Left colon (tissue), 2 donors: ENCODE data around the gene ZC2HC1B. TPM values are rescaled to one million over a fixed set of nuclear protein-coding genes. Genes with fewer than 3 reads are reported as not detected.

Source experiments
- ATAC-seq: fragments of 200-7000 bp; cut with Tn5 transposase; one replicate; pipeline ENCODE4 v1.9.1; 2020; ENCODE audit warnings: mild to moderate bottlenecking, moderate library complexity
- DNase-seq, 2 donors: peaks; one replicate each; pipeline ENCODE4 v3.0.0-alpha.2; 2020
- intact Hi-C, 2 donors: fragments of 100-400 bp; cut with DNase I in 1 of 2; cut with micrococcal nuclease in 1 of 2; formaldehyde crosslinking; loops; one replicate each; pipeline versions ENCODE4 v1.11.2 to v1.14.0; 2022; cut with DNase I, micrococcal nuclease
- total RNA-seq, 2 donors: library from RNA; stranded (reverse); fragmentation: NEBNext Ultra II Directional; extraction: Animal tissue kit (Norgen Biotek cat#: 25700); gene quantifications; one replicate each; pipeline ENCODE4 v1.2.1, GENCODE V29; 2021
- donor health status: DM: no; HTN: no; CAD: no.
- donor health status: DM: yes; HTN: yes; CAD: no.

The ZC2HC1B gene
- total RNA-seq, 2 donors from 2014 or later: not detected

- ATAC-seq: no peak
- DNase-seq: no peak
- intact Hi-C loops: no loop called here
Measured at GRCh38 chr6:143973097-143973966, 109.1 kb downstream of the ZC2HC1B start.

GRCh38 chr6:143974089-143974488, 109.8 kb downstream of the ZC2HC1B start:
- DNase-seq (no peak), ATAC-seq (no peak)
- intact Hi-C loops: no loop called here

DNA sequence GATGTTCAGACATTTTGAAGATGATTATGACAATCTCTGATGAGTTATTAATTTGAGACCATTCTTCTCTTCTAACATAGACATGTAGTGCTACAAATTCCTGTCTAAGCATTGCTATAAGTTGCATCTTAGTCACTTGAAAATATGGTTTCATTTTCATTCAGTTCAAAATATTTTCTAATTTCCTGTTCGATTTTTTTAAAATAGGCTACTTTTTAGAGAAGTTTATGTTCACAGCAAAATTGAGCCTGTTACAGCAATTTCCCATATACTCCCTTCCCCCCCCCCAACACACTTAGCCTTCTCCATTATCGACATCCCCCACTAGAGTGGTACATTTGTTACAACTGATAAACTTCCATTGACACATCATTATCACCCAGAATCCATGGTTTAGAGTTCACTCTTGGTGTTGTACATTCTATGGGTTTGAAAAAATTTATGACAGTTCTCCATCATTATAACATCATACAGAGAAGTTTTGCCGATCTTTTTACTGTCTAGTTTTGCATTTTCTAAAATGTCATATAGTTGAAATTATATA, 112.6 kb downstream of the ZC2HC1B start:
- no peak for DNase-seq
- intact Hi-C loops: no loop called here
- no peak for ATAC-seq

DNA sequence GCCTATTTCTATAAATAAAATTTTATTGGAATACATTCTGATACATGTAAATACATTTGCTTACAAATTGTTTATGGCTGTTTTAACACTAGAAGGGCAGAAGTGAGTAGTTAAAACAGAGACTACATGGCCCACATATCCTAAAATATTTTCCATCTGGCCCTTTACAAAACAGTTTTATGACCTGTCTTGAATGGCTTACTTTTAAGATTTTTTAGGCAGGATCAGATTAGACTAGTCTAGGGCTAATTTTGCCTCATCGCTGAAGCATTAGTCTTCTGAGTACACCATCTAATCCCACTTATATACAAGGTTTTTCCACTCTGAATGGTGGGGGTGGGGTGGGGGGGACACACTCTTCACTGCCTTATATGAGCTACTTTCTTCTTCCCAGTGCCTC, 116.6 kb downstream of the ZC2HC1B start:
- ATAC-seq (no peak), DNase-seq (no peak)
- intact Hi-C loops: no loop called here

DNA sequence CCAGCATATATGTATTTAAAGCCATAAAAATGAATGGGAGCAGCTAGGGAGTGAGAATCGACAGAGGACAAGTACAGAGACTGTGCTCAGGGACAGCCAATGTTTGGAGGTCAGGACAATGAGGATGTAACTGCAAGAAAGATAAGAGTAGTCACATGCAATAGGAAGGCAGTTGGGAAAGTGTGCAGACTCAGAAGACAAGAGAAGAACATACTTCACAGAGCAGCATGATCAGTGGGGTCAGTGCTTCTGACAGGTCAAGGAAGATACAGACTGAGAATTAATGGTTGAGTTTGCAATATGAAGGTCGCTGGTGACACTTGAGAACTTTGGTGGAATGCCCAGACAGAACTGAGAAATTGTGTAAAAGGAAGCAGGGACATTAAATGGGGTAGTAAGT, 118.7 kb downstream of the ZC2HC1B start:
- intact Hi-C loops: no loop called here
- ATAC-seq: no peak
- DNase-seq: no peak

GRCh38 chr6:143984666-143985065, 120.4 kb downstream of the ZC2HC1B start:
- peak; percentile 97 for ATAC-seq
- no peak for DNase-seq
- intact Hi-C loops: no loop called here

DNA sequence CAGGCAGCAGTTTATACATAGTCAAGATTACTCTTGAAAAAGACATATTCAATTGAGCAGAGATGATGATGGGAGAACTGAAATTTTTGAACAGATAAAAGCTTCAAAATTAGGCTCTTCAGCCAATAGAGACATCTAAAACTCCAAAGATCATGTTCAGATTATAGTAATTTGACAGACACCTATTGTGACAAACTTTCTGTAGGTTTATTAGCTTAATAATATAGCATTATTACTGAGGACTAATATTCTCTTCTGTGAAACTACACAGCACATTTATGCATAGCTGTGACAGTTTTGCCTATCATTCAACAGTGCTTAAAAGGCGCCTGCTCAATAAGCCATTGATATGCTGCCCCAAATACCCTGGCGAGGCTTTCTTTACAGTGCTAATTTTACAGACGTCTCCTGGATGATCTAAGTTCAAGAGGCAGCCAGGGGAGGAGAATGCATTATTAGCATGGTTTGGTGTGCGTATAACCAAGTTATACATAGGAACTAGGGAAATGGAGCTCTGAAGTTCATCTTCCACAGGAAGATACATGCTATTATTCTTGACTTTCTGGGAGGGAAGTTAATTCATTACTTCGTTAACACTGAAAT, 122.3 kb downstream of the ZC2HC1B start:
- intact Hi-C loops: no loop called here
- ATAC-seq: no peak
- no peak for DNase-seq

Other genes with a start within 250 kb of the ZC2HC1B start
- gene PHACTR2, start 186.5 kb upstream of the ZC2HC1B start, total RNA-seq: 10 to 100 TPM; 50.3 to 54.4 TPM
- 10 to 100 TPM; 11.9 to 17.2 TPM for gene LTV1, start 21.1 kb upstream of the ZC2HC1B start, total RNA-seq
- 10 to 100 TPM; 33.5 to 36.4 TPM for gene PLAGL1, start 143.8 kb downstream of the ZC2HC1B start, total RNA-seq
- gene SF3B5, start 231.1 kb downstream of the ZC2HC1B start, total RNA-seq: 100 to 1,000 TPM; 133 to 167 TPM